SK-N-MC (cell line): ENCODE measurements around the gene NGRN.

ENCODE experiments used
- EZH2 ChIP-seq: fragments of 200-600 bp; sonication (generic); IDR thresholded peaks from one replicate; pipeline ENCODE4 v1.6.1; 2017; ENCODE audit warnings: antibody characterized with exemption
- FOXP2 ChIP-seq: optimal IDR thresholded peaks from 2 replicates; pipeline ENCODE3; 2011; ENCODE audit warnings: mild to moderate bottlenecking, moderate library complexity; ENCODE audit not compliant: insufficient read depth; ENCODE audit errors: extremely low read length, control extremely low read depth
- POLR2AphosphoS5 ChIP-seq: IDR thresholded peaks from 2 replicates; pipeline ENCODE4 v1.6.1; 2012; ENCODE audit warnings: mild to moderate bottlenecking, low read depth, low read length, borderline replicate concordance

- TF ChIP-seq POLR2AphosphoS5: no peak
- TF ChIP-seq EZH2: no peak
- TF ChIP-seq FOXP2: no peak
Measured at GRCh38 chr15:90300988-90301706, 35.7 kb downstream of the NGRN start.
